ENCODE data around the gene SERPINA12. TPM values are rescaled to one million over a fixed set of nuclear protein-coding genes. Genes with fewer than 3 reads are reported as not detected.

Gene SERPINA12
- total and polyA plus RNA-seq, 10 of the 15 experiments (the other 5 are each of a cell fraction or from before 2014, with no cell fraction given) = not detected

- FAIRE-seq = no peak
- no peaks in the 10 kb centered on the region for H3K36me3 ChIP-seq (ENCODE audit: control insufficient read depth in 2 of 2, insufficient read depth in 2 of 2, low read length in 1 of 2)
- no peaks in the 10 kb centered on the region for H4K20me1 ChIP-seq (ENCODE audit: control insufficient read depth, insufficient read depth)
- ChIA-PET CTCF (interaction anchor here (0.8 kb wide), 1 partner anchor 44 kb away, joined by 3 read pairs; no protein-coding TSS in a partner anchor), POLR2A (no interaction called here), RAD21 (ENCODE audit: unreplicated experiment) (no interaction called here), SMC1A (ENCODE audit: uncharacterized antibody, unreplicated experiment) (no interaction called here)
- H2AFZ ChIP-seq (ENCODE audit: control insufficient read depth, low read depth, low read length) = no peak overlapping the region
- no peaks in the 10 kb centered on the region; a peak in 3 of 4 replicates for H3K27me3 ChIP-seq (replicated peaks in 1 of 2; ENCODE audit: control insufficient read depth in 2 of 2, insufficient read depth in 2 of 2, low read length in 1 of 2)
- intact Hi-C loops (cut with micrococcal nuclease; ENCODE audit: unreplicated experiment) (no loop called here), in situ Hi-C loops (cut with MboI) (no loop called here)
- no peaks in the 10 kb centered on the region for H3K4me1 ChIP-seq (ENCODE audit: control insufficient read depth, insufficient read depth, low read length)
- no peaks in the 10 kb centered on the region for H3K9me3 ChIP-seq (replicated peaks; ENCODE audit: control insufficient read depth, insufficient read depth, low read length)
- no peak overlapping the region for H3K4me3 ChIP-seq
- H3K9ac ChIP-seq (ENCODE audit: control insufficient read depth, insufficient read depth, low read length) = no peak overlapping the region
- no peak for ATAC-seq
- DNase-seq (ENCODE audit: low read depth, low spot score) = no peak
- no TSS peak for BruUV-seq (replicated peaks)
- WGBS (ENCODE audit: insufficient coverage, insufficient replicate concordance, low lambda C conversion rate, missing lambda C conversion rate) = 70% methylated on average over 4 of the region's 4 CpGs
- H3K27ac ChIP-seq (ENCODE audit: control insufficient read depth, insufficient read depth) = no peak overlapping the region
- no peak overlapping the region for H3K4me2 ChIP-seq (ENCODE audit: control insufficient read depth, insufficient read depth)
- no peaks in the 10 kb centered on the region for H3K79me2 ChIP-seq (ENCODE audit: control insufficient read depth, insufficient read depth, low read length)
- TF ChIP-seq CHD1 (IDR thresholded peaks at IDR 0.05; ENCODE audit: low read depth, low read length) (no peak), ZNF24 (IDR thresholded peaks at IDR 0.05) (no peak), SUZ12 (IDR thresholded peaks at IDR 0.05; ENCODE audit: unreplicated experiment) (no peak), MEF2B (IDR thresholded peaks at IDR 0.05; ENCODE audit: partially characterized antibody, poor library complexity, severe bottlenecking) (no peak), ASH2L (IDR thresholded peaks at IDR 0.05; ENCODE audit: borderline replicate concordance, low read depth) (no peak), NKRF (conservative IDR thresholded peaks at IDR 0.05) (no peak), NFYA (IDR thresholded peaks at IDR 0.05; ENCODE audit: borderline replicate concordance, low read depth, low read length) (no peak), CREM (IDR thresholded peaks at IDR 0.05; ENCODE audit: low read depth) (no peak), GABPA (IDR thresholded peaks at IDR 0.05; ENCODE audit: low read depth) (no peak)
- TF ChIP-seq, protein P1, sequence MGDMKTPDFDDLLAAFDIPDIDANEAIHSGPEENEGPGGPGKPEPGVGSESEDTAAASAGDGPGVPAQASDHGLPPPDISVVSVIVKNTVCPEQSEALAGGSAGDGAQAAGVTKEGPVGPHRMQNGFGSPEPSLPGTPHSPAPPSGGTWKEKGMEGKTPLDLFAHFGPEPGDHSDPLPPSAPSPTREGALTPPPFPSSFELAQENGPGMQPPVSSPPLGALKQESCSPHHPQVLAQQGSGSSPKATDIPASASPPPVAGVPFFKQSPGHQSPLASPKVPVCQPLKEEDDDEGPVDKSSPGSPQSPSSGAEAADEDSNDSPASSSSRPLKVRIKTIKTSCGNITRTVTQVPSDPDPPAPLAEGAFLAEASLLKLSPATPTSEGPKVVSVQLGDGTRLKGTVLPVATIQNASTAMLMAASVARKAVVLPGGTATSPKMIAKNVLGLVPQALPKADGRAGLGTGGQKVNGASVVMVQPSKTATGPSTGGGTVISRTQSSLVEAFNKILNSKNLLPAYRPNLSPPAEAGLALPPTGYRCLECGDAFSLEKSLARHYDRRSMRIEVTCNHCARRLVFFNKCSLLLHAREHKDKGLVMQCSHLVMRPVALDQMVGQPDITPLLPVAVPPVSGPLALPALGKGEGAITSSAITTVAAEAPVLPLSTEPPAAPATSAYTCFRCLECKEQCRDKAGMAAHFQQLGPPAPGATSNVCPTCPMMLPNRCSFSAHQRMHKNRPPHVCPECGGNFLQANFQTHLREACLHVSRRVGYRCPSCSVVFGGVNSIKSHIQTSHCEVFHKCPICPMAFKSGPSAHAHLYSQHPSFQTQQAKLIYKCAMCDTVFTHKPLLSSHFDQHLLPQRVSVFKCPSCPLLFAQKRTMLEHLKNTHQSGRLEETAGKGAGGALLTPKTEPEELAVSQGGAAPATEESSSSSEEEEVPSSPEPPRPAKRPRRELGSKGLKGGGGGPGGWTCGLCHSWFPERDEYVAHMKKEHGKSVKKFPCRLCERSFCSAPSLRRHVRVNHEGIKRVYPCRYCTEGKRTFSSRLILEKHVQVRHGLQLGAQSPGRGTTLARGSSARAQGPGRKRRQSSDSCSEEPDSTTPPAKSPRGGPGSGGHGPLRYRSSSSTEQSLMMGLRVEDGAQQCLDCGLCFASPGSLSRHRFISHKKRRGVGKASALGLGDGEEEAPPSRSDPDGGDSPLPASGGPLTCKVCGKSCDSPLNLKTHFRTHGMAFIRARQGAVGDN (IDR thresholded peaks at IDR 0.05) = no peak
- TF ChIP-seq, protein P2, sequence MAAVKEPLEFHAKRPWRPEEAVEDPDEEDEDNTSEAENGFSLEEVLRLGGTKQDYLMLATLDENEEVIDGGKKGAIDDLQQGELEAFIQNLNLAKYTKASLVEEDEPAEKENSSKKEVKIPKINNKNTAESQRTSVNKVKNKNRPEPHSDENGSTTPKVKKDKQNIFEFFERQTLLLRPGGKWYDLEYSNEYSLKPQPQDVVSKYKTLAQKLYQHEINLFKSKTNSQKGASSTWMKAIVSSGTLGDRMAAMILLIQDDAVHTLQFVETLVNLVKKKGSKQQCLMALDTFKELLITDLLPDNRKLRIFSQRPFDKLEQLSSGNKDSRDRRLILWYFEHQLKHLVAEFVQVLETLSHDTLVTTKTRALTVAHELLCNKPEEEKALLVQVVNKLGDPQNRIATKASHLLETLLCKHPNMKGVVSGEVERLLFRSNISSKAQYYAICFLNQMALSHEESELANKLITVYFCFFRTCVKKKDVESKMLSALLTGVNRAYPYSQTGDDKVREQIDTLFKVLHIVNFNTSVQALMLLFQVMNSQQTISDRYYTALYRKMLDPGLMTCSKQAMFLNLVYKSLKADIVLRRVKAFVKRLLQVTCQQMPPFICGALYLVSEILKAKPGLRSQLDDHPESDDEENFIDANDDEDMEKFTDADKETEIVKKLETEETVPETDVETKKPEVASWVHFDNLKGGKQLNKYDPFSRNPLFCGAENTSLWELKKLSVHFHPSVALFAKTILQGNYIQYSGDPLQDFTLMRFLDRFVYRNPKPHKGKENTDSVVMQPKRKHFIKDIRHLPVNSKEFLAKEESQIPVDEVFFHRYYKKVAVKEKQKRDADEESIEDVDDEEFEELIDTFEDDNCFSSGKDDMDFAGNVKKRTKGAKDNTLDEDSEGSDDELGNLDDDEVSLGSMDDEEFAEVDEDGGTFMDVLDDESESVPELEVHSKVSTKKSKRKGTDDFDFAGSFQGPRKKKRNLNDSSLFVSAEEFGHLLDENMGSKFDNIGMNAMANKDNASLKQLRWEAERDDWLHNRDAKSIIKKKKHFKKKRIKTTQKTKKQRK (IDR thresholded peaks at IDR 0.05; ENCODE audit: low read depth, low read length) = no peak
These were observed 4.1 kb downstream of the SERPINA12 start for GRCh38 chr14:94505206-94505605.

All from GM12878 (cell line).